GM12801 (cell line): ENCODE results near the gene NDUFS7.

ENCODE experiments used
- TF ChIP-seq, protein P1 (sequence below): IDR thresholded peaks from one replicate; pipeline ENCODE4 v1.5.1; 2011; ENCODE audit warnings: control low read depth; ENCODE audit not compliant: insufficient read length; ENCODE audit errors: extremely low read depth

The NDUFS7 gene

DNA sequence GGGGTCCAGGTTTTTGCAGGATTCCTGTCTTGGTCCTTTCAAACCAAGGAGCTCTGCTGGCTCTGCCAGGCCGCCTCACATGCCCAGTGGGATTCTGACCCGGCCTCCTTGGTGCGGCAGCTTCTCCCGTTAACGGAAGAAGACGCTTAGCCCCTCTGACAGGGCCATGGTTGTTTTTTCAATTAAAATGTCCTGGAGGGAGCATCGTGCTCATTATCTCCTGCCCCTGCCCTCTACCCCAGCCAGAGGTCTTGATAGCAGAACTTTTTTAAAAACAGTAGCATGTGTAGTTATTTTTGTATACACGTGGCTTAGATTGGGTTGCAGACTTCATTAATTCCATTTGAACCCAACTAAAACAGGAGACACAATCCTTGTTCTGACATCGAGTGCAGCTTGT lies 43.0 kb downstream of the NDUFS7 start:
- TF ChIP-seq, protein P1, sequence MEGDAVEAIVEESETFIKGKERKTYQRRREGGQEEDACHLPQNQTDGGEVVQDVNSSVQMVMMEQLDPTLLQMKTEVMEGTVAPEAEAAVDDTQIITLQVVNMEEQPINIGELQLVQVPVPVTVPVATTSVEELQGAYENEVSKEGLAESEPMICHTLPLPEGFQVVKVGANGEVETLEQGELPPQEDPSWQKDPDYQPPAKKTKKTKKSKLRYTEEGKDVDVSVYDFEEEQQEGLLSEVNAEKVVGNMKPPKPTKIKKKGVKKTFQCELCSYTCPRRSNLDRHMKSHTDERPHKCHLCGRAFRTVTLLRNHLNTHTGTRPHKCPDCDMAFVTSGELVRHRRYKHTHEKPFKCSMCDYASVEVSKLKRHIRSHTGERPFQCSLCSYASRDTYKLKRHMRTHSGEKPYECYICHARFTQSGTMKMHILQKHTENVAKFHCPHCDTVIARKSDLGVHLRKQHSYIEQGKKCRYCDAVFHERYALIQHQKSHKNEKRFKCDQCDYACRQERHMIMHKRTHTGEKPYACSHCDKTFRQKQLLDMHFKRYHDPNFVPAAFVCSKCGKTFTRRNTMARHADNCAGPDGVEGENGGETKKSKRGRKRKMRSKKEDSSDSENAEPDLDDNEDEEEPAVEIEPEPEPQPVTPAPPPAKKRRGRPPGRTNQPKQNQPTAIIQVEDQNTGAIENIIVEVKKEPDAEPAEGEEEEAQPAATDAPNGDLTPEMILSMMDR = no peak

DNA sequence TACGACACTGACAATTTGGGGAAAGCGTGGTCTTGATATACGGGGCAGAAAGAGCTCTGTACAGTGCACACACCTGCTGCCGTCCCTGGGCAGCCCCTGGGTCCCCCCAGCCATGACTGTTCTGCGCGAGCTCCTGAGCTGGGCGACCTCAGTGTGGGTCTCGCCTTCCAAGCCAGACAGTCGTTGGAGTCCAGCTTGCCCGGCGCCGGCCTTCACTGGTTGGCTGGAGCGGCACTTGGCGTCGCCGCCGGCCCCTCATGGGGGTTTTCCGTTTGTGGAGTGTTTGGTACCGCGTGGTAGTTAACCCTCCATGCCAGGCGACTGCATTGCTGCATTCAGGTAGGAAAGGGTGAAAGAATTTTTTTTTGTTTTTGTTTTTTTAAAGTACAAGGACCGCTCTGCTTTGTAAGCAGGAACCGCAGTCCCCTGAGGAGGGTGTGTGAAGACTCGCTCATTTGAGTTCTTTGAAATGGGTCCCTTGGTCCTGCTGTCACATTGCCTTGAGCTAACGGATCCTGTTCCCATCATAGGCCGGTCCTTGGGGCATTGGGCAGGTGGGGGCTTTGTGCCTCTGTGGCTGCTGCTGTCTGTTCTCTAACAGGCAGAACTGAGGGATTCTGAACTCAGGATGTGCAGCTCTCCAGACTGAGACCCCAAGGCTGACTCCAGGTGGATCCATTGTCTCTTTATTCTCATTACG lies 43.7 kb downstream of the NDUFS7 start:
- TF ChIP-seq, protein P1 = no peak

DNA sequence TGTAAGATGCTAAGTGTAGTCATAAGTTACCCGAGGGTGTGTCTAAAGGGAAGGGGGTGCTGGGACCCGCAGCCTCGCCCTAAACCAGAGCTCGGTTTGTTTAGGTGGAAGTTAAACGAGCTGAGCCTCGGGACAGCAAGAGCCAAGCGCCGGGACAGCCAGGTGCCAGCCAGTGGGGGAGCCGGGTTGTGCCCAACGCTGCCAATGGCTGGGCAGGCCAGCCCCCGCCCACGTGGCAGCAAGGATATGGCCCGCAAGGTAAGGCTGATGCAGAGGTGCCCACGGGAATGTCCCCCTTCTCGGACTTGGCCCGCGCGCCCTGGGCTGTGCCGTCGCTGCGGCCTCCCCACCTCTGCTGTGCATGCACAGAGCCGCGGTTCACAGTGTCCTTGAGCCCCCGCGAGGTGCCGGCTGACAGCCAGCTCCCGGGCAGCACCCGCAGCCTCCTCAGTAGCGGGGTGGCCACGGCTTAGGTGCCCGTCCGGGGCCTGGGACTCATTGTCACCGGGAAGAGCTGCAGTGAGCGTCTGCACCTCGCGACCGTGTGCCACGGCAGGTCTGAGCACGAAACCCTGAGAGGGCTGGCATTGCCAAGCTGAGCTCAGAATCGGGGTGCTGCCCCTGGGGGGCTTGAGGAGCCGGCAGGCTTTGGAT lies 45.2 kb downstream of the NDUFS7 start:
- TF ChIP-seq, protein P1 = no peak

DNA sequence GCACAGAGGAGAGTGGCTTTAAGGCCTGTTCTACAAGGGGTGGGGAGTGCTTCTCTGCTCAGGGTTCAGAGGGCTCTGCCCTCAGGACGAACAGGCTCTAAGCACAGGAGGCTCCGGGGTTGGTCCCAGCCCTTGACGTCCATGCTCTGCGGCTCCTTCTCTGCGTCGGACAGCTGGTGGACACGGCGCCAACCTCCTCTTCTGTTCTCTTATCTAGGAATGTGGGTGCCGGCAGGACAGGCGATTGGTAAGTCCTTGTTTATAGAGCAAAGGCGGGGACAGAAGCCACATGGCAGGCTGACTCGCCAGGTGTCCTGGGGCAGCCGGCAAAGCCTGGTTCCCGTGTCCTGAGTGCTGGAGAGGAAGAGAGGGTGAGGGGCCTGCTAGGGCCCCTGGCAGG lies 46.0 kb downstream of the NDUFS7 start:
- TF ChIP-seq, protein P1 = no peak

DNA sequence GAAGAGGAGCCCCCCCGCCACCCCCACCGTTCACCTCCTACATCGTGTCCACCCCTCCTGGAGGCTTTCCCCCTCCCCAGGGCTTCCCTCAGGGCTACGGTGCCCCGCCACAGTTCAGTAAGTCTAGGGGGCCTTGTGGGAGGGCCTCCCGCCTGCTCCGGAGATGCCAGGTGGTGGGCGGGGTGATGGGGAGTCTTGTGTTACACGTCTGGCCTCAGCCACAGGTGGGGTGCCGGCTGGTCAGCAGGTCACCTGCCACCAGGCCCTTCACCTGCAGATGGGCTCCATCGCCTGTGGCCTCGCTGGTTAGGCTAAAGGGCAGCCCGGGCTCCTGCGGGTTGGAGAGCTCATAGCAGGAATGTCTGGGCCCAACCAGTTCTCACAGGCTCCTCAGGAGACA lies 46.5 kb downstream of the NDUFS7 start:
- TF ChIP-seq, protein P1 = no peak

DNA sequence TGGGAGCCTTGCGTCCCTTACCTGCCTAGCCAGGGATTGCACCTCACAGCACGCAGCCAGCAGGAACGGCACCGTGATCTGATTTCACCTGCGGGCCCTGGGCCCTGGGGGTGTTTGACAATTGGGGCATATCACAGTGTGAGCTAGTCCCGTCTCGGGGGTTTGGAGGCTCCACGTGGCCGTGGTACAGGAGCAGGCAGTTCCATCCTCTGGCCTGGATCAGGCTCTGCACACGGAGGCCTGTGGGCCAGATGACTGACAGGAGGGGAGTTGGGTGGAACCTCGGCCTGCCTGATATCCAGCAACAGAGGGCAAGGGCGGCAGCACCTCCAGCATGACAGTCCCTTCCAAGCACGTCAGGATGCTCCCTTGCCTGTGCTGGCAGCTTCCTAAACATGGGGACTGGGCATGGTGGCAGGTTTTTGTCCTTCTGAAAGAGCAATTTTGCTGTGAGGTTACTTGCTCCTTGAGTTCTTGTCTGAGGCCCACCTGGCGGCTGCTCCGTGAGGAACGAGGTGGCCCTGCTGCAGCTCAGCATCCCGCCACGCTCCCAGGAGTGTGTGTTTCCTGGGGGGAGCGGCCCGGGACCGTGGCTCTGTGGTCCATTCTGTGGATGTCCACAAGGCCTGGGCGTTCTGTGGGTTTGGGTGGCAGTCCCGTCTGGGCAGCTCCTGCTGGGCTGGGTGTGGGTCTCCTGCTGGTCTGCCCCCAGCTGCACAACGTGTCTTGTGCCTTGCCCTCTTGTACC lies 48.2 kb downstream of the NDUFS7 start:
- TF ChIP-seq, protein P1 = no peak

DNA sequence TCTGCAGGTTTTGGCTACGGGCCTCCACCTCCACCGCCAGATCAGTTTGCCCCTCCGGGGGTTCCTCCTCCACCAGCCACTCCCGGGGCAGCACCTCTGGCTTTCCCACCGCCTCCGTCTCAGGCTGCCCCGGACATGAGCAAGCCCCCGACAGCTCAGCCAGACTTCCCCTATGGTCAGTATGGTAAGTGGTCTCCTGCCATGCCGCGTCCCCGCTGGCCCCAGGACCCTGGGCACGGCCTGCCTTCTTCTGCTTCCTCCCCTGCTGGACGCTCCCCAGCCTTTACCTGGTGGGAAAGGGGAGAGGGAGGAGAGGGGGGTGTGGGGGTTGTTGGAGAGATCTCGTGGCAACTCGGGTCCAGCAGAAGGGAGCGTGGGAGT lies 48.8 kb downstream of the NDUFS7 start:
- TF ChIP-seq, protein P1 = no peak
